SU-DHL-6 (cell line): Measurements from ENCODE around the gene GALNT15.

Experiments
- H2AFZ ChIP-seq: fragments of 200-600 bp; sonication (generic); 2 replicates; pipeline ENCODE4 v1.6.1; 2014; ENCODE audit warnings: low read depth, mild to moderate bottlenecking, moderate library complexity, mixed read lengths, antibody characterized with exemption, low read length; ENCODE audit not compliant: severe bottlenecking
- H3F3A ChIP-seq: fragments of 200-600 bp; shearing (Covaris generic); 2 replicates; pipeline ENCODE4 v1.6.0; 2016; ENCODE audit warnings: antibody characterized with exemption, mild to moderate bottlenecking; ENCODE audit not compliant: insufficient read depth
- H3K27ac ChIP-seq: fragments of 200-600 bp; sonication (generic); 2 replicates; pipeline ENCODE4 v1.5.1; 2016; ENCODE audit warnings: low read depth, mild to moderate bottlenecking, low read length, moderate library complexity, mixed read lengths
- H3K27me3 ChIP-seq: fragments of 200-600 bp; sonication (generic), shearing (Covaris generic); 2 replicates; pipeline ENCODE4 v1.6.0; 2014; ENCODE audit warnings: mild to moderate bottlenecking, low read length
- H3K36me3 ChIP-seq: fragments of 200-600 bp; sonication (generic); 2 replicates; pipeline ENCODE4 v1.6.1; 2014; ENCODE audit warnings: mild to moderate bottlenecking, low read length, mixed read lengths
- H3K4me2 ChIP-seq: fragments of 300-600, 200-600 bp; shearing (Covaris generic), sonication (generic); 2 replicates; pipeline ENCODE4 v1.6.0; 2014; ENCODE audit warnings: low read length, low read depth, mild to moderate bottlenecking; ENCODE audit not compliant: poor library complexity, severe bottlenecking
- H3K4me3 ChIP-seq: fragments of 200-600 bp; sonication (generic); 2 replicates; pipeline ENCODE4 v1.5.1; 2014; ENCODE audit warnings: antibody characterized with exemption, low read length, mild to moderate bottlenecking, mixed read lengths; ENCODE audit not compliant: insufficient read depth, poor library complexity, severe bottlenecking
- H3K79me2 ChIP-seq: fragments of 200-600 bp; sonication (generic); 2 replicates; pipeline ENCODE4 v1.6.1; 2014; ENCODE audit warnings: mild to moderate bottlenecking, low read length, moderate library complexity; ENCODE audit not compliant: insufficient read depth
- H3K9ac ChIP-seq: fragments of 200-600 bp; sonication (generic); 2 replicates; pipeline ENCODE4 v1.7.0; 2014; ENCODE audit warnings: mild to moderate bottlenecking, low read length
- H3K9me2 ChIP-seq: fragments of 200-600 bp; sonication (generic); replicated peaks from 2 replicates; pipeline ENCODE4 v1.6.1; 2014; ENCODE audit warnings: low read length; ENCODE audit not compliant: insufficient read depth
- H3K9me3 ChIP-seq: fragments of 200-600 bp; sonication (generic); 2 replicates; pipeline ENCODE4 v1.6.1; 2014; ENCODE audit warnings: low read length, mixed read lengths; ENCODE audit not compliant: insufficient read depth
- H4K20me1 ChIP-seq: fragments of 200-600 bp; sonication (generic); 2 replicates; pipeline ENCODE4 v1.6.1; 2014; ENCODE audit warnings: low read depth, mild to moderate bottlenecking, antibody characterized with exemption, low read length, moderate library complexity, mixed read lengths
- EZH2phosphoT487 ChIP-seq: fragments of 200-600 bp; sonication (generic), shearing (Covaris generic); conservative IDR thresholded peaks from 2 replicates; pipeline ENCODE4 v1.6.1; 2018; ENCODE audit warnings: mild to moderate bottlenecking, antibody characterized with exemption, low read length, moderate library complexity, mixed read lengths
- TF ChIP-seq, protein P1 (sequence below): fragments of 200-600 bp; sonication (generic); IDR thresholded peaks from one replicate; pipeline ENCODE4 v1.5.1; 2017; ENCODE audit warnings: antibody characterized with exemption, mild to moderate bottlenecking, low read length, moderate library complexity; ENCODE audit not compliant: insufficient read depth, poor library complexity, severe bottlenecking

The GALNT15 gene

DNA sequence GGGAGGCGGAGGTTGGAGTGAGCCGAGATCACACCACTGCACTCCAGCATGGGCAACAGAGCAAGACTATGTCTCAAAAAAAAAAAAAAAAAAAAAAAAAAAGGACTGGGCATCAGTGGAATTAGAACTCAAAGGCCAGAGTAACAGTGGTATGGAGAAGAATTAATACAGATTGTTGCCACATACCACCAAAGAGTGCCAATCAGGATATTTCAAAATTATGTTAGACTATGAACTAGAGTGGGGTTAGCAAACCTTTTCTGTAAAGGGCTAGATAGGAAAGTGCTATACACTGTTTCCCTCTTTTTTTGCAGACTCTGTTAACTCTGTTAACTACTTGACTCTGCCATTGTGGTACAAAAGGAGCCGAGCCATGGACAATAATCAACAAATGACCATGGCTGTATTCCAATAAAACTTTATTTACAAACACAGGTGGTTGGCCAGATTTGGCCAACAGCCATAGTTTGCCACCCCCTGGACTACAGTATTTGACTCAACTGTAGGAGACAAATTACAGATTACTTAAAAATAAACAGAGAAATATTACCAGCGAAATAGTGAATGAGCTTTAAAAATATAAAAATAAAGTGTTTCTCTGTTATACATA is 61.7 kb downstream of the GALNT15 start:
- Histone ChIP-seq H3K27ac (no peak overlapping the region), H4K20me1 (no peaks in the 10 kb centered on the region), H3K27me3 (no peaks in the 10 kb centered on the region), H3K9me3 (no peaks in the 10 kb centered on the region), H3K9ac (no peak overlapping the region), H3K4me3 (no peak overlapping the region), H3K9me2 (no peaks in the 10 kb centered on the region), H3K79me2 (no peaks in the 10 kb centered on the region), H3K4me2 (no peak overlapping the region), H3F3A (no peaks in the 10 kb centered on the region), H3K36me3 (no peaks in the 10 kb centered on the region), H2AFZ (no peak overlapping the region)
- TF ChIP-seq, protein P1, sequence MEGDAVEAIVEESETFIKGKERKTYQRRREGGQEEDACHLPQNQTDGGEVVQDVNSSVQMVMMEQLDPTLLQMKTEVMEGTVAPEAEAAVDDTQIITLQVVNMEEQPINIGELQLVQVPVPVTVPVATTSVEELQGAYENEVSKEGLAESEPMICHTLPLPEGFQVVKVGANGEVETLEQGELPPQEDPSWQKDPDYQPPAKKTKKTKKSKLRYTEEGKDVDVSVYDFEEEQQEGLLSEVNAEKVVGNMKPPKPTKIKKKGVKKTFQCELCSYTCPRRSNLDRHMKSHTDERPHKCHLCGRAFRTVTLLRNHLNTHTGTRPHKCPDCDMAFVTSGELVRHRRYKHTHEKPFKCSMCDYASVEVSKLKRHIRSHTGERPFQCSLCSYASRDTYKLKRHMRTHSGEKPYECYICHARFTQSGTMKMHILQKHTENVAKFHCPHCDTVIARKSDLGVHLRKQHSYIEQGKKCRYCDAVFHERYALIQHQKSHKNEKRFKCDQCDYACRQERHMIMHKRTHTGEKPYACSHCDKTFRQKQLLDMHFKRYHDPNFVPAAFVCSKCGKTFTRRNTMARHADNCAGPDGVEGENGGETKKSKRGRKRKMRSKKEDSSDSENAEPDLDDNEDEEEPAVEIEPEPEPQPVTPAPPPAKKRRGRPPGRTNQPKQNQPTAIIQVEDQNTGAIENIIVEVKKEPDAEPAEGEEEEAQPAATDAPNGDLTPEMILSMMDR: no peak
- no peak for TF ChIP-seq EZH2phosphoT487

DNA sequence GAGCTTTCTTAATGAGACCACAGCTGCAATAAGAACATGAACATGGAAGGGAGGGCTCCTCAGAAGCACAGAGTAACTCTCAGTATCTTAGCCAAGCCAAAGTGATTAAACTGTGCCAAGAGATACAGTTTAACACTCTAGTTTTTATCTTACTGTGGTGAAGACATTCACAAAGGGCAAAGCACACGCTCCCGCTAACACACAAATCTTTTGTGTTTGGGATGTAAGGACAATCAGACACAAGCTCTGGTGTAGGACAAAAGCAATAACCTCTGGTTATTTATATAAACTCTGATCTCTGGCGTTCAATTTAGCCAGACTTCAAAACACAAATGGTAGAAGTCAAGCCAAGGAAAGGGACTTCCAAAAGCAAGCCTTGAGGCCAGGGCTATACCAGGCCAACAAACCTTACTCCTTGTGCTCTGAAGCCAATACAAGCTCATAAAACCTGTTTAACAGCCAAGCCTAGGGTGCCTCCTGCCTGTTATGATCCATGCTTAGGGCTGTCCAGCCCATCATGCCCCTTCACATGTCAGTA is 62.4 kb downstream of the GALNT15 start:
- no peak overlapping the region for H3K4me2 ChIP-seq
- no peak overlapping the region for H3K27ac ChIP-seq
- no peaks in the 10 kb centered on the region for H3K36me3 ChIP-seq
- H3K9me2 ChIP-seq: no peaks in the 10 kb centered on the region
- H3K4me3 ChIP-seq: no peak overlapping the region
- no peaks in the 10 kb centered on the region for H3K27me3 ChIP-seq
- H2AFZ ChIP-seq: no peak overlapping the region
- H4K20me1 ChIP-seq: no peaks in the 10 kb centered on the region
- TF ChIP-seq EZH2phosphoT487: no peak
- TF ChIP-seq, protein P1: no peak
- H3K9me3 ChIP-seq: no peaks in the 10 kb centered on the region
- H3F3A ChIP-seq: no peaks in the 10 kb centered on the region
- H3K79me2 ChIP-seq: no peaks in the 10 kb centered on the region
- H3K9ac ChIP-seq: no peak overlapping the region

DNA sequence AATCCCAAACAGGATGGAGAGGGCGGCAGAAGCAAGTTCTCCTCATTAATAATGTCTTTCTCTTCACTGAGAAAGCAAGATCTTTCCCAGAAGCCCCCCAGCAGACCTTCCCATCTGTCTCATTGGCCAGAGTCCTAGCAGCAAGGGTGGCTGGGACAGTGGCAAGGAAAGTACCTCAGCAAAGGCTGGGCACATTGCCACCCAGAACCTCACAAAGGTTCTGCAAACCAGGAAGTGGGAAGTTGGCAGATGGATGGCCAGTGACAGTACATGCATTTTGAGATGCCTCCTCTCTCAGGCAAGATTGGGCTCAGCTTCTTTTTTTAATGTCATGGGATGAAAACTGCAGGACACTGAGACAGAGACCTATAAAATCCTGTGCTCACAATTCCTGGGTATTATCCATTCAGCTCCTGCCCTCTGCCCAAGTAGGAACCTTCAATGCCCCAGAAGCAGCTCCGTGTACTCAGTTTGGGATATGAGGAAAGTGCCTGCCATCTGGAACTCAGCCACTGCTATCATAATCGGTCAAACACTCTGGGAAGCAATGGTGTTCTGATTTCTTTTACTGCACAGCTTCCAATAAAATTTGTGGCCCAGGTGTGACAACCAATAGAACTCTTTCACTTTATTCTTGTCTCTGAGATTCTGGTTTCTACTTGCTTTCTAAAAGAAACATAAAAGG is 64.7 kb downstream of the GALNT15 start:
- Histone ChIP-seq H3K79me2 (no peaks in the 10 kb centered on the region), H3K4me2 (no peak overlapping the region), H3K9me3 (no peaks in the 10 kb centered on the region), H3K27me3 (no peaks in the 10 kb centered on the region), H3K4me3 (no peak overlapping the region), H2AFZ (no peak overlapping the region), H3K9me2 (no peaks in the 10 kb centered on the region), H3K27ac (no peak overlapping the region), H3F3A (no peaks in the 10 kb centered on the region), H3K36me3 (no peaks in the 10 kb centered on the region), H4K20me1 (no peaks in the 10 kb centered on the region), H3K9ac (no peak overlapping the region)
- no peak for TF ChIP-seq EZH2phosphoT487
- TF ChIP-seq, protein P1: no peak
